H1 (cell line): Measurements from ENCODE around the gene MRPL40. TPM values are rescaled to one million over a fixed set of nuclear protein-coding genes. Genes with fewer than 3 reads are reported as not detected.

Experiments used
- ATF2 ChIP-seq: IDR thresholded peaks from 2 replicates; pipeline ENCODE4 v1.6.1; 2012; ENCODE audit warnings: low read length, inconsistent platforms
- CBX5 ChIP-seq: fragments of 300-800, 300-1000 bp; sonication (generic); IDR thresholded peaks from 2 replicates; pipeline ENCODE4 v1.7.1; 2016; ENCODE audit warnings: antibody characterized with exemption, low read length, low read depth
- CBX8 ChIP-seq: fragments of 300-800, 300-1000 bp; sonication (generic); IDR thresholded peaks from 2 replicates; pipeline ENCODE4 v1.7.1; 2016; ENCODE audit warnings: low read depth, low read length, borderline replicate concordance
- CTBP2 ChIP-seq: IDR thresholded peaks from 2 replicates; pipeline ENCODE4 v1.7.0; 2011; ENCODE audit warnings: borderline replicate concordance, mild to moderate bottlenecking, moderate library complexity, mixed read lengths, low read length; ENCODE audit not compliant: insufficient read depth, insufficient read length
- polyA plus RNA-seq, 7 experiments: library from polyadenylated mRNA; depleted of rRNA in 3 of 7; stranded (reverse) in 5 of 7; unstranded in 2 of 7; fragments of >200 nt in 5 of 7; fragments of 200-250 nt in 2 of 7; gene quantifications; 1 replicate in 5 of 7; 2 replicates in 1 of 7; 4 replicates in 1 of 7; pipeline versions ENCODE4 v1.2.1 to v1.2.3, GENCODE V29; 2011 to 2013; ENCODE audit warnings: missing spikeins in 2 of 7, mixed read lengths in 2 of 7
- total RNA-seq: library from RNA; stranded (reverse); fragmentation: NEBNext Ultra II Directional; extraction: Animal tissue kit (Norgen Biotek cat#: 25700); gene quantifications from 2 replicates; pipeline ENCODE4 v1.2.1, GENCODE V29; 2021

Gene MRPL40
- total and polyA plus RNA-seq, 2 of the 8 experiments (the other 6 are each of a cell fraction or from before 2014, with no cell fraction given), result 12.4 to 14.5 TPM

GRCh38 chr22:19422440-19423301 lies 9.7 kb upstream of the MRPL40 start (continued):
- TF ChIP-seq CBX5 (no peak), ATF2 (no peak), CTBP2 (no peak), CBX8 (no peak)
